Gastrocnemius medialis (tissue), 4 donors: Measurements from ENCODE around the gene ACOT13.

Source experiments
- CTCF ChIP-seq, 5 experiments: fragments of 450-650 bp in 3 of 5; fragments of 200-600 bp in 2 of 5; sonication (generic) in 2 of 5; IDR thresholded peaks in 4 of 5; conservative IDR thresholded peaks in 1 of 5; 1 replicate in 4 of 5; 2 replicates in 1 of 5; pipeline ENCODE4 v1.5.1; 2016 to 2019; ENCODE audit warnings: antibody characterized with exemption in 5 of 5, mild to moderate bottlenecking in 3 of 5, moderate library complexity in 3 of 5
- POLR2A ChIP-seq, 2 donors: fragments of 450-650 bp; IDR thresholded peaks; one replicate each; pipeline ENCODE4 v1.6.1; 2017; ENCODE audit warnings: antibody characterized with exemption in 2 of 2, mild to moderate bottlenecking in 2 of 2, moderate library complexity in 2 of 2

- TF ChIP-seq CTCF (IDR thresholded peaks at IDR 0.05 in 4 of 5, conservative IDR thresholded peaks at IDR 0.05 in 1 of 5) = no peak
- no peak for TF ChIP-seq POLR2A (IDR thresholded peaks at IDR 0.05)
Measured at GRCh38 chr6:24742216-24742738, 75.4 kb downstream of the ACOT13 start.
